GM12872 (cell line): Measurements from ENCODE around the gene GCLM.

Experiments
- CTCF ChIP-seq: IDR thresholded peaks from 3 replicates; pipeline ENCODE4 v1.5.1; 2011; ENCODE audit warnings: low read depth, mild to moderate bottlenecking, low read length, moderate library complexity; ENCODE audit not compliant: insufficient read depth

Gene GCLM

GRCh38 chr1:93909146-93910050 is at the start of gene GCLM:
Gene GCLM (minus strand): TSS chr1:93909430. CDS start chr1:93909163, 267 bp downstream.
- TF ChIP-seq CTCF = peak; percentile 88

- no peak for TF ChIP-seq CTCF
These were observed 49.5 kb upstream of the GCLM start for GRCh38 chr1:93958726-93959100.

GRCh38 chr1:93958032-93958725 is 48.9 kb upstream of the GCLM start:
- TF ChIP-seq CTCF = no peak

- TF ChIP-seq CTCF = no peak
These were observed 46.5 kb upstream of the GCLM start for GRCh38 chr1:93955765-93956164.

GRCh38 chr1:93938461-93939145 is 29.4 kb upstream of the GCLM start:
- no peak for TF ChIP-seq CTCF

- no peak for TF ChIP-seq CTCF
These were observed 28.8 kb upstream of the GCLM start for GRCh38 chr1:93937997-93938396.

- no peak for TF ChIP-seq CTCF
These were observed 16.0 kb upstream of the GCLM start for GRCh38 chr1:93925206-93925605.
